Naive thymus-derived CD4-positive, alpha-beta T cell (primary cell): ENCODE measurements around the gene FIG4. TPM values are rescaled to one million over a fixed set of nuclear protein-coding genes. Genes with fewer than 3 reads are reported as not detected.
"Not testable (repeated sequence)": the region's sequence is repeated elsewhere in the genome, so short reads cannot be mapped to it uniquely, and the experiment has no call there.

Source experiments
- ATAC-seq: fragments of 150-1000 bp; cut with Tn5 transposase; 2 replicates; pipeline ENCODE4 v1.10.0; 2021; ENCODE audit warnings: mild to moderate bottlenecking, moderate library complexity
- CTCF ChIA-PET: fragments of 350-600 bp; sonication (Branson Sonifier 250); formaldehyde crosslinking; loops from one replicate; lab custom pipeline; 2021; ENCODE audit warnings: antibody characterized with exemption; lab: Charles Lee
- POLR2A ChIA-PET: fragments of 350-600 bp; sonication (Branson Sonifier 250); formaldehyde crosslinking; loops from one replicate; lab custom pipeline; 2021; ENCODE audit warnings: antibody characterized with exemption, inconsistent platforms; lab: Charles Lee
- DNase-seq, 9 donors: peaks; one replicate each; pipeline versions ENCODE4 v3.0.0 to v3.0.0-alpha.2; 2020 to 2022; ENCODE audit warnings: mixed read lengths in 1 of 9
- H3K27ac ChIP-seq: one replicate; pipeline ENCODE4 v1.7.0; 2013; ENCODE audit warnings: mild to moderate bottlenecking, low read depth, low read length, moderate library complexity
- H3K27me3 ChIP-seq, 2 donors: one replicate each; pipeline ENCODE4 v1.7.0; 2013; ENCODE audit warnings: low read length in 2 of 2, mild to moderate bottlenecking in 2 of 2, moderate library complexity in 2 of 2; ENCODE audit not compliant: control insufficient read depth in 2 of 2, insufficient read depth in 2 of 2
- H3K36me3 ChIP-seq, 3 experiments: 1 replicate in 2 of 3; 2 replicates in 1 of 3; pipeline ENCODE4 v1.7.0; 2013; ENCODE audit warnings: low read length in 3 of 3, mild to moderate bottlenecking in 3 of 3, moderate library complexity in 1 of 3; ENCODE audit not compliant: insufficient read depth in 3 of 3, control insufficient read depth in 2 of 3
- H3K4me1 ChIP-seq, 2 donors: one replicate each; pipeline ENCODE4 v1.7.0; 2013; ENCODE audit warnings: low read length in 2 of 2, mild to moderate bottlenecking in 2 of 2, moderate library complexity in 1 of 2; ENCODE audit not compliant: control insufficient read depth in 2 of 2, insufficient read depth in 2 of 2
- H3K4me3 ChIP-seq: 2 replicates; pipeline ENCODE4 v1.7.0; 2013; ENCODE audit warnings: mild to moderate bottlenecking, low read length
- H3K9me3 ChIP-seq, 3 experiments: 1 replicate in 2 of 3; 2 replicates in 1 of 3; pipeline ENCODE4 v1.7.0; 2013; ENCODE audit warnings: low read length in 3 of 3; ENCODE audit not compliant: control insufficient read depth in 2 of 3
- H3K27ac Mint-ChIP-seq, 9 donors: one replicate each; pipeline ENCODE4 v1.8.0; 2020 to 2022; ENCODE audit warnings: mixed read lengths in 9 of 9, mild to moderate bottlenecking in 8 of 9, moderate library complexity in 5 of 9, inconsistent platforms in 2 of 9
- H3K27me3 Mint-ChIP-seq, 5 donors: one replicate each; pipeline ENCODE4 v1.8.0; 2021 to 2022; ENCODE audit warnings: mixed read lengths in 5 of 5, mild to moderate bottlenecking in 1 of 5
- H3K36me3 Mint-ChIP-seq, 5 donors: one replicate each; pipeline ENCODE4 v1.8.0; 2020 to 2022; ENCODE audit warnings: mixed read lengths in 5 of 5, mild to moderate bottlenecking in 3 of 5, inconsistent platforms in 1 of 5
- H3K4me1 Mint-ChIP-seq, 7 donors: one replicate each; pipeline ENCODE4 v1.8.0; 2020 to 2022; ENCODE audit warnings: mixed read lengths in 7 of 7, mild to moderate bottlenecking in 3 of 7, inconsistent platforms in 1 of 7
- H3K4me3 Mint-ChIP-seq, 10 donors: one replicate each; pipeline ENCODE4 v1.8.0; 2020 to 2022; ENCODE audit warnings: mild to moderate bottlenecking in 10 of 10, mixed read lengths in 10 of 10, moderate library complexity in 6 of 10, inconsistent platforms in 2 of 10
- H3K9me3 Mint-ChIP-seq, 11 donors: one replicate each; pipeline ENCODE4 v1.8.0; 2020 to 2022; ENCODE audit warnings: mixed read lengths in 11 of 11, mild to moderate bottlenecking in 4 of 11, inconsistent platforms in 1 of 11, moderate library complexity in 1 of 11
- intact Hi-C, 2 donors: fragments of 100-400 bp; cut with micrococcal nuclease; formaldehyde crosslinking; loops; one replicate each; pipeline ENCODE4 v1.15.1; 2023
- polyA plus RNA-seq, 2 donors: library from polyadenylated mRNA; unstranded; fragments of 300-500 nt; fragmentation: Illumina TruSeq; gene quantifications; one replicate each; pipeline ENCODE4 v1.2.3, GENCODE V29; 2021
- total RNA-seq, 6 experiments: library from RNA in 5 of 6; stranded (reverse) in 5 of 6; gene quantifications; 1 replicate in 5 of 6; 2 replicates in 1 of 6; pipeline ENCODE4 v1.2.3 and lab custom pipeline; 2021 to 2026

Gene FIG4
- total and polyA plus RNA-seq, 7 experiments from 2014 or later, result 6.8 to 16.5 (median 13.4) TPM

DNA sequence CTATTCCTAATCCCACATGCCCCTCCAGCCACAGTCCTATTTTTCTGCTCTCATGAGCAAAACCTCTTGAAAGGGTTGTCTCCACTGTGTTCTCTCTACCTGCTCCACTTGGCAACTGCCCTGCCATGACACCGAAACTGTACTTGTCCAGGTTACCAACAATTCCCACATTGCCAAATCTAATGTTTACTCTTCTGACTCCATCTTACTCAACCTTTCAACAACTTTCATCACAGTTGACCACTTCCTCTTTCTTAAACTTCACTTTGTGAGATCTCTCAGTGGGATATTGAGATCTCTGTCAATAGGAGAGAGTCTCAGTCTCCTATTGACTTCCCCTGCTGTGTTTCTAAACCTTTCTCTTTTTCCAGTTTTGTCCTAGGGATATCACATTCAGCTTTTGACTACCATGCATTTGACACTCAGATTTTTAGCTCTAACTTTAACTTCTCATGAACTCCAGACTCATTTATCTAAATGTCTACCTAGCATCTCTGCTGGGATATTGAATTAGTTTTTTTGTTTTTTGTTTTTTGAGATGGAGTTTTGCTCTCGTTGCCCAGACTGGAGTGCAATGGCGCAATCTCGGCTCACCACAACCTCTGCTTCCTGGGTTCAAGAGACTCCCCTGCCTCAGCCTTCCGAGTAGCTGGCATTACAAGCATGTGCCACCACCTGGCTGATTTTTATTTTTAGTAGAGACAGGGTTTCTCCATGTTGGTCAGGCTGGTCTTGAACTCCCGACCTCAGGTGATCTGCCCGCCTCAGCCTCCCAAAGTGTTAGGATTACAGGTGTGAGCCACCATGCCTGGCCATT is 81.1 kb downstream of the FIG4 start:
- peak; percentile 74 for ATAC-seq
- H3K9me3 ChIP-seq, H3K27me3 Mint-ChIP-seq, H3K4me3 ChIP-seq, H3K9me3 Mint-ChIP-seq, H3K27me3 ChIP-seq, H3K4me1 Mint-ChIP-seq, CTCF ChIA-PET, H3K4me1 ChIP-seq, H3K4me3 Mint-ChIP-seq, POLR2A ChIA-PET, H3K27ac ChIP-seq, DNase-seq, intact Hi-C loops: not testable (repeated sequence)
- Mint-ChIP-seq H3K36me3 (peaks cover 9 to 56% (median 32%) of the 10 kb centered on the region in 5 donors), H3K27ac (peak overlapping the region in 1 of 9 donors; percentile 16)
- peaks cover 0 to 10% (median 0%) of the 10 kb centered on the region in 3 experiments for H3K36me3 ChIP-seq

DNA sequence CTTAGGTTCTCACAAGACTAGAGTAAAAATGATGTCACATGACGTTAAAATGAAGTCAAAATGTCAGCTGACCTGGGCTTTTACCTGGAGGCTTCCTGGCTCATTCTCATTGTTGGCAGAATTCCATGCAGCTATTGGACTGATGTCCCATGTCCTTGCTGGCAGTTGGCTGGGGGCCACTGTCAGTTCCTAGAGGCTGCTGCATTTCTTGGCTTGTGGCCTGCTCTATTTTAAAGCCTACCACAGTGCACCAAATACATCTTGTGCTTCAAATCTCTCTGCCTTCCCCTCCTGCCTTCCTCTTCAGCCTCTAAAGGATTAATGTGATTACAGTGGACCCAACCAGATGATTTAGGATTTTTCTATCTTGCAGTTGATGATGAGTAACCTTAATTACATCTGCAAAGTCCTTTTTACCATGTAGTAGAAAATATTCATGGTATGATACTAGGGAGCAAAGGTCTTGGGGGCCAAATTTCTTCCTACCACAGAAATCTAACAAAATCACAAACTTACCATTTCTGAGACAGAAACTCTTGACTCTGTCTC is 81.9 kb downstream of the FIG4 start:
- Histone ChIP-seq H3K27ac (no peak overlapping the region), H3K27me3 (no peaks in the 10 kb centered on the region), H3K4me1 (no peaks in the 10 kb centered on the region), H3K36me3 (peaks cover 0 to 6% (median 0%) of the 10 kb centered on the region in 3 experiments), H3K4me3 (no peak overlapping the region), H3K9me3 (no peaks in the 10 kb centered on the region)
- Mint-ChIP-seq H3K4me1 (peaks cover 0 to 8% (median 6%) of the 10 kb centered on the region in 7 donors), H3K27ac (no peak overlapping the region), H3K9me3 (peaks cover 0 to 6% (median 0%) of the 10 kb centered on the region in 11 donors), H3K27me3 (no peaks in the 10 kb centered on the region), H3K36me3 (peaks cover 9 to 51% (median 33%) of the 10 kb centered on the region in 5 donors), H3K4me3 (no peak overlapping the region)
- ChIA-PET CTCF (no interaction called here), POLR2A (no interaction called here)
- intact Hi-C loops, result no loop called here
- no peak for DNase-seq
- no peak for ATAC-seq

DNA sequence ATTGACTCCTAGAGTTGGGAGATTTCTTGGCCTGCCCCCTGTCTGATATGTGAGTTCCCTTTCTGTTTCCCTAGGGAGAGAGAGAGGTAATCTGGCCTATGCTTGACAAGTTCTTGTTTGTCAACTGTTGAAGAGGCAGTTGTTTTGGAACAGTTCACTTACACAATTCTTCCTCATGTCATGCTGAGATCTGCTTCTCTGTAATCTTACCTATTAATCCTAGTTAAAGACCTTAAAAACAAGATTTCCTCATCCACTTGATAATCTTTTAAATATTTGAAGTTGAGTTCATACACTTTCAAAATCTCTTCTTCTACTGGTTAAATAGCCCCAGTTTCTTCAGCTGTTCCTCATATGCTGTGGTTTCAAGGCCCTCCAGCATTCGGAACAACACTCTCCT is 89.9 kb downstream of the FIG4 start:
- Mint-ChIP-seq H3K4me3 (no peak overlapping the region), H3K4me1 (peaks cover 0 to 4% (median 0%) of the 10 kb centered on the region in 7 donors), H3K9me3 (no peaks in the 10 kb centered on the region), H3K27me3 (no peaks in the 10 kb centered on the region), H3K36me3 (peaks cover 3 to 35% (median 10%) of the 10 kb centered on the region in 5 donors), H3K27ac (no peak overlapping the region)
- Histone ChIP-seq H3K36me3 (peaks cover 0 to 7% (median 0%) of the 10 kb centered on the region in 3 experiments), H3K27ac (no peak overlapping the region), H3K9me3 (no peaks in the 10 kb centered on the region), H3K4me1 (no peaks in the 10 kb centered on the region), H3K4me3 (no peak overlapping the region), H3K27me3 (no peaks in the 10 kb centered on the region)
- intact Hi-C loops, result loop anchor here in 1 of 2 donors (5.0 kb wide), 1 partner anchor 594 kb away; no protein-coding TSS in a partner anchor
- DNase-seq, result no peak
- CTCF ChIA-PET, result no interaction called here
- ATAC-seq, result no peak
- POLR2A ChIA-PET, result no interaction called here

DNA sequence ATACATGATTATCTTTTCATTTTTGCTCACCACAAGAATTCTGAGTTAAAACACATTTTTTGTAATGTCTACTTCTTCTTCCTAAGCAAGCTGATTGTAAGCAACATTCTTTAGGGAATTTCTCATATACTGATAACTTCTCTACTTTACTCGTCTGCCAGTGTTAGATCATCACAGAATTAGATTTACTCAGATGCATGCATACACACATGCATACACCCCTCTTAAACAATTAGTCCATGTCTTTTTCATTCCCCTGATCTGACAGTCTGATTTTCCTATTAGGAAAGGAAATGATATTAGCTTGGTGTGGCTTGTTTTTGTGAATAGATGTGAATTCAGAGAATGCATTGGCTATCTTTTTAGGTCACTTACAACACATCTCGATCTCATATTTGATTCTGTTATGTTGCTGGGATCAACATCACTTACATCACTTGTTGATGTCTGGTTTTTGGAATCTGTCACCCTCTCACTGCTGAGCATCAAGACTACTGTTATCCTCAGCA is 91.4 kb downstream of the FIG4 start:
- ChIA-PET CTCF (no interaction called here), POLR2A (interaction anchor here (1.2 kb wide), 1 partner anchor 26 kb away, joined by 3 read pairs; no protein-coding TSS in a partner anchor)
- H3K9me3 ChIP-seq, result no peaks in the 10 kb centered on the region
- no peaks in the 10 kb centered on the region for H3K4me1 ChIP-seq
- DNase-seq (no peak), ATAC-seq (no peak)
- no peaks in the 10 kb centered on the region for H3K27me3 ChIP-seq
- peaks cover 3 to 37% (median 19%) of the 10 kb centered on the region in 5 donors for H3K36me3 Mint-ChIP-seq
- no peak overlapping the region for H3K4me3 Mint-ChIP-seq
- no peak overlapping the region for H3K27ac Mint-ChIP-seq
- H3K9me3 Mint-ChIP-seq, result peaks cover 0 to 6% (median 0%) of the 10 kb centered on the region in 11 donors
- no peaks in the 10 kb centered on the region for H3K27me3 Mint-ChIP-seq
- no peak overlapping the region for H3K27ac ChIP-seq
- peaks cover 0 to 15% (median 0%) of the 10 kb centered on the region in 3 experiments for H3K36me3 ChIP-seq
- peaks cover 0 to 5% (median 0%) of the 10 kb centered on the region in 7 donors for H3K4me1 Mint-ChIP-seq
- intact Hi-C loops, result loop anchor here in 1 of 2 donors (2.0 to 5.0 kb wide), 2 partner anchors 256 to 595 kb away; no protein-coding TSS in a partner anchor
- no peak overlapping the region for H3K4me3 ChIP-seq

DNA sequence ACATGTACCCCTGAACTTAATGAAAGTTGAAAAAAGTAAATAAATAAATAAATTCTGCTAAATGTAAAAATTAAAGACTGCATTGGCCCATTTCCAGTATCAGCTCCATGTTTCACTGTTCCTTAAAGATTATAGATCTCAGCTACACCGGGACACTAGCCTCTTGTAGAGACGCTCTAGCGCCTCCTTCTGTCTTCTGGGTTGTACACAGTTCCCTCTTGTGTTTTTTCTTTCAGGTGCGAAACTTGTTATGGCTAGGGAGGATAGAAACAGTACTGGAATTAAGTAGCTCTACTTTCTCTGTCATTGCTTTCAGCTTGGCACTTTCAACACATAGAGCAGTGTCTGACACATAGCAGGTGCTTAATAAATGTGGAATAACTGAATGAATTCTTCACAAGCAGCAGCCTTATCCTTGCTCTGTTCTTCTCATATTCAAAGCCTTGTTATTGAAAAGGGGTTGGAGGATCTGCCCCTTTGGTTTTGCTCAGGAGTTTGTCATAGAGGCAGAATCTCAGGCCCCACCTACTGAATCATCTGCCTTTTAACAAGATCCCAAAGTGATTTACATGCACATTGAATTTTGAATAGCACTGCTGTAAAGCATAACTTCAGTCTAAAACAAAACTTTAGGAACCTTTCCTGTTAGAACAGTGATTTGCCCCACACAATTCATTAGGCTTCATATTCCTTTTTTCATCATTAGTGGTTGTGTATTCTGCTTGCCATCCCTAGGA is 92.3 kb downstream of the FIG4 start:
- Mint-ChIP-seq H3K27me3 (no peaks in the 10 kb centered on the region), H3K36me3 (peaks cover 3 to 42% (median 22%) of the 10 kb centered on the region in 5 donors), H3K27ac (no peak overlapping the region), H3K4me1 (peaks cover 0 to 5% (median 0%) of the 10 kb centered on the region in 7 donors), H3K9me3 (peaks cover 0 to 6% (median 0%) of the 10 kb centered on the region in 11 donors), H3K4me3 (no peak overlapping the region)
- DNase-seq (peak in 1 of 9 donors; percentile 3), ATAC-seq (no peak)
- Histone ChIP-seq H3K27me3 (no peaks in the 10 kb centered on the region), H3K36me3 (peaks cover 0 to 15% (median 0%) of the 10 kb centered on the region in 3 experiments), H3K9me3 (no peaks in the 10 kb centered on the region), H3K4me1 (no peaks in the 10 kb centered on the region), H3K27ac (no peak overlapping the region), H3K4me3 (no peak overlapping the region)
- POLR2A ChIA-PET, result no interaction called here
- CTCF ChIA-PET, result no interaction called here
- intact Hi-C loops, result loop anchor here in 1 of 2 donors (2.0 to 5.0 kb wide), 2 partner anchors 257 to 596 kb away; no protein-coding TSS in a partner anchor

DNA sequence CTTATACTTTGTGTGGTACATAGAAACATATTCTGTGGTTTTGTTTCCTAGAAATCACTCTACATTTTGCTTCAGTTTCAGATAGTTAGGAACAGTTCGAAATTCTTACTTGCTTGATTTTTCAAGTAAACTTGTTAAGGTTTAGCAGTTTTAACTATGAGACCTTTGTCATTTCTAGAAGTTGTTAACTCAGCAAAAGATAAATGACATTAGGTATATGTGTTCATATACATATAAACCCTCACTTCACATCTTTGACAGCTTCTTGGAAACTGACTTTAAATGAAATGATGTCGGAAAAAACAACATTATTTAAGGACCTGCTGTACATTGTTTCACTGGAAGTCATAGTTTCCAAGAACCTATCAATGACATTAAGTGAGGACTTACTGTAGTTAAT is 96.2 kb downstream of the FIG4 start:
- Mint-ChIP-seq H3K4me1 (peaks cover 0 to 5% (median 0%) of the 10 kb centered on the region in 7 donors), H3K27me3 (no peaks in the 10 kb centered on the region), H3K4me3 (no peak overlapping the region), H3K9me3 (peaks cover 0 to 6% (median 0%) of the 10 kb centered on the region in 11 donors), H3K27ac (peak overlapping the region in 1 of 9 donors; percentile 10), H3K36me3 (peaks cover 3 to 52% (median 35%) of the 10 kb centered on the region in 5 donors)
- Histone ChIP-seq H3K27me3 (no peaks in the 10 kb centered on the region), H3K27ac (no peak overlapping the region), H3K9me3 (no peaks in the 10 kb centered on the region), H3K36me3 (peaks cover 0 to 32% (median 0%) of the 10 kb centered on the region in 3 experiments), H3K4me1 (no peaks in the 10 kb centered on the region), H3K4me3 (no peak overlapping the region)
- ChIA-PET CTCF (no interaction called here), POLR2A (no interaction called here)
- DNase-seq (no peak), ATAC-seq (no peak)
- intact Hi-C loops, result loop anchor here in 1 of 2 donors (5.0 kb wide), 1 partner anchor 250 kb away; no protein-coding TSS in a partner anchor
